NCI-H1417 treated with DMSO at 0.1 percent for 48 hours (cell line): ENCODE results near the gene LGI2.
"Not testable (repeated sequence)": the region's sequence is repeated elsewhere in the genome, so short reads cannot be mapped to it uniquely, and the experiment has no call there.

Experiments
- DNase-seq: peaks from one replicate; lab custom pipeline; 2025; lab: John Stamatoyannopoulos, UW

LGI2 gene

GRCh38 chr4:25050370-25051078, 19.8 kb upstream of the LGI2 start:
- DNase-seq, result no peak

- DNase-seq, result no peak
Measured at GRCh38 chr4:25043548-25043947, 12.8 kb upstream of the LGI2 start.

- DNase-seq, result no peak
Measured at GRCh38 chr4:25033526-25033925, 2.8 kb upstream of the LGI2 start.

- no peak for DNase-seq
Measured at GRCh38 chr4:25032126-25032525, 1.4 kb upstream of the LGI2 start.

- DNase-seq, result no peak
Measured at GRCh38 chr4:25031077-25031621, 403 bp upstream of the LGI2 start.

- no peak for DNase-seq
Measured at GRCh38 chr4:25029479-25030276, 1.1 kb downstream of the LGI2 start.

GRCh38 chr4:25028851-25029250, 1.9 kb downstream of the LGI2 start:
- DNase-seq, result no peak

GRCh38 chr4:25022766-25023165, 8.0 kb downstream of the LGI2 start:
- no peak for DNase-seq

GRCh38 chr4:25021216-25021615, 9.5 kb downstream of the LGI2 start:
- DNase-seq, result no peak

- DNase-seq, result no peak
Measured at GRCh38 chr4:25020236-25020635, 10.5 kb downstream of the LGI2 start.

GRCh38 chr4:25019501-25019900, 11.2 kb downstream of the LGI2 start:
- DNase-seq, result no peak

GRCh38 chr4:25015012-25015411, 15.7 kb downstream of the LGI2 start:
- no peak for DNase-seq

GRCh38 chr4:25014662-25014983, 16.1 kb downstream of the LGI2 start:
- DNase-seq, result not testable (repeated sequence)

- DNase-seq, result no peak
Measured at GRCh38 chr4:25013756-25014661, 16.7 kb downstream of the LGI2 start.

- no peak for DNase-seq
Measured at GRCh38 chr4:25012655-25013054, 18.1 kb downstream of the LGI2 start.

- DNase-seq, result peak; percentile 60
Measured at GRCh38 chr4:25011135-25011866, 19.4 kb downstream of the LGI2 start.

- DNase-seq, result no peak
Measured at GRCh38 chr4:25007598-25007997, 23.1 kb downstream of the LGI2 start.

GRCh38 chr4:25002681-25003080, 28.1 kb downstream of the LGI2 start:
- DNase-seq, result no peak

GRCh38 chr4:25001509-25001908, 29.2 kb downstream of the LGI2 start:
- no peak for DNase-seq

GRCh38 chr4:25000639-25001038, 30.1 kb downstream of the LGI2 start:
- DNase-seq, result no peak

GRCh38 chr4:24999392-25000089, 31.2 kb downstream of the LGI2 start:
- DNase-seq, result no peak
